ENCODE results near the gene SYK.
"Not testable (repeated sequence)": the region's sequence is repeated elsewhere in the genome, so short reads cannot be mapped to it uniquely, and the experiment has no call there.

The SYK gene

GRCh38 chr9:90873422-90873821 is 71.8 kb downstream of the SYK start:
- DNase-seq (ENCODE audit: low read depth in 1 of 2, low spot score in 1 of 2): no peak

- DNase-seq (ENCODE audit: low read depth in 1 of 2, low spot score in 1 of 2): no peak
Observed at GRCh38 chr9:90874194-90874593, 72.6 kb downstream of the SYK start.

GRCh38 chr9:90878562-90878961 is 76.9 kb downstream of the SYK start:
- DNase-seq (ENCODE audit: low read depth in 1 of 2, low spot score in 1 of 2): no peak

GRCh38 chr9:90880066-90880465 is 78.4 kb downstream of the SYK start:
- DNase-seq (ENCODE audit: low read depth in 1 of 2, low spot score in 1 of 2): no peak

GRCh38 chr9:90880669-90881068 is 79.0 kb downstream of the SYK start:
- no peak for DNase-seq (ENCODE audit: low read depth in 1 of 2, low spot score in 1 of 2)

GRCh38 chr9:90881648-90882047 is 80.0 kb downstream of the SYK start:
- DNase-seq (ENCODE audit: low read depth in 1 of 2, low spot score in 1 of 2): no peak

- no peak for DNase-seq (ENCODE audit: low read depth in 1 of 2, low spot score in 1 of 2)
Observed at GRCh38 chr9:90882991-90883600, 81.5 kb downstream of the SYK start.

GRCh38 chr9:90883661-90884060 is 82.0 kb downstream of the SYK start:
- no peak for DNase-seq (ENCODE audit: low read depth in 1 of 2, low spot score in 1 of 2)

- DNase-seq (ENCODE audit: low read depth in 1 of 2, low spot score in 1 of 2): no peak
Observed at GRCh38 chr9:90884178-90884577, 82.6 kb downstream of the SYK start.

GRCh38 chr9:90886868-90887267 is 85.2 kb downstream of the SYK start:
- not testable (repeated sequence) for DNase-seq (ENCODE audit: low read depth in 1 of 2, low spot score in 1 of 2)

- no peak for DNase-seq (ENCODE audit: low read depth in 1 of 2, low spot score in 1 of 2)
Observed at GRCh38 chr9:90888941-90889340, 87.3 kb downstream of the SYK start.

GRCh38 chr9:90890146-90890810 is 88.7 kb downstream of the SYK start:
- no peak for DNase-seq (ENCODE audit: low read depth in 1 of 2, low spot score in 1 of 2)

GRCh38 chr9:90891308-90892040 is 89.9 kb downstream of the SYK start:
- DNase-seq (ENCODE audit: low read depth in 1 of 2, low spot score in 1 of 2): no peak

- no peak for DNase-seq (ENCODE audit: low read depth in 1 of 2, low spot score in 1 of 2)
Observed at GRCh38 chr9:90892918-90893317, 91.3 kb downstream of the SYK start.

GRCh38 chr9:90893706-90894105 is 92.1 kb downstream of the SYK start:
- no peak for DNase-seq (ENCODE audit: low read depth in 1 of 2, low spot score in 1 of 2)

- no peak for DNase-seq (ENCODE audit: low read depth in 1 of 2, low spot score in 1 of 2)
Observed at GRCh38 chr9:90894986-90895687, 93.5 kb downstream of the SYK start.

- no peak for DNase-seq (ENCODE audit: low read depth in 1 of 2, low spot score in 1 of 2)
Observed at GRCh38 chr9:90895786-90896185, 94.2 kb downstream of the SYK start.

- DNase-seq (ENCODE audit: low read depth in 1 of 2, low spot score in 1 of 2): no peak
Observed at GRCh38 chr9:90896231-90896630, 94.6 kb downstream of the SYK start.

- DNase-seq (ENCODE audit: low read depth in 1 of 2, low spot score in 1 of 2): no peak
Observed at GRCh38 chr9:90898228-90898627, 96.6 kb downstream of the SYK start.

GRCh38 chr9:90899287-90899686 is 97.7 kb downstream of the SYK start:
- no peak for DNase-seq (ENCODE audit: low read depth in 1 of 2, low spot score in 1 of 2)

GRCh38 chr9:90900130-90900529 is 98.5 kb downstream of the SYK start:
- DNase-seq (ENCODE audit: low read depth in 1 of 2, low spot score in 1 of 2): no peak

GRCh38 chr9:90901933-90902332 is 100.3 kb downstream of the SYK start:
- no peak for DNase-seq (ENCODE audit: low read depth in 1 of 2, low spot score in 1 of 2)

Measured in activated T-helper 1 cell treated with anti-CD3 and anti-CD28 coated beads, Interleukin-2, amount 50 U/mL, for 16 hours (primary cell).